Measurements from ENCODE around the gene RAB5A.
"Not testable (repeated sequence)": the region's sequence is repeated elsewhere in the genome, so short reads cannot be mapped to it uniquely, and the experiment has no call there.

RAB5A gene

GRCh38 chr3:19946832-19947548 lies at the start of gene RAB5A:
TSS of gene RAB5A (plus strand) at chr3:19947097. CDS start at chr3:19950899, 3,802 bp downstream.
- peak; percentile 97 for DNase-seq (ENCODE audit: low spot score)

- no peak for DNase-seq (ENCODE audit: low spot score)
Measured at GRCh38 chr3:19898721-19899120, 48.2 kb upstream of the RAB5A start.

- DNase-seq (ENCODE audit: low spot score) = no peak
Measured at GRCh38 chr3:19899264-19899663, 47.6 kb upstream of the RAB5A start.

GRCh38 chr3:19899833-19900232 lies 47.1 kb upstream of the RAB5A start:
- DNase-seq (ENCODE audit: low spot score) = not testable (repeated sequence)

GRCh38 chr3:19901337-19901736 lies 45.6 kb upstream of the RAB5A start:
- DNase-seq (ENCODE audit: low spot score) = no peak

- DNase-seq (ENCODE audit: low spot score) = no peak
Measured at GRCh38 chr3:19901918-19902317, 45.0 kb upstream of the RAB5A start.

GRCh38 chr3:19903649-19904048 lies 43.2 kb upstream of the RAB5A start:
- no peak for DNase-seq (ENCODE audit: low spot score)

GRCh38 chr3:19907523-19907922 lies 39.4 kb upstream of the RAB5A start:
- no peak for DNase-seq (ENCODE audit: low spot score)

- DNase-seq (ENCODE audit: low spot score) = no peak
Measured at GRCh38 chr3:19911452-19911851, 35.4 kb upstream of the RAB5A start.

GRCh38 chr3:19917167-19917566 lies 29.7 kb upstream of the RAB5A start:
- DNase-seq (ENCODE audit: low spot score) = no peak

- no peak for DNase-seq (ENCODE audit: low spot score)
Measured at GRCh38 chr3:19920401-19921080, 26.4 kb upstream of the RAB5A start.

- peak; percentile 5 for DNase-seq (ENCODE audit: low spot score)
Measured at GRCh38 chr3:19931180-19931692, 15.7 kb upstream of the RAB5A start.

- no peak for DNase-seq (ENCODE audit: low spot score)
Measured at GRCh38 chr3:19931767-19932188, 15.1 kb upstream of the RAB5A start.

- no peak for DNase-seq (ENCODE audit: low spot score)
Measured at GRCh38 chr3:19932422-19932821, 14.5 kb upstream of the RAB5A start.

GRCh38 chr3:19934098-19934566 lies 12.8 kb upstream of the RAB5A start, which contains the start of gene EFHB:
TSS of gene EFHB (minus strand) at chr3:19934217. CDS start at chr3:19934018, 199 bp downstream.
- no peak for DNase-seq (ENCODE audit: low spot score)

GRCh38 chr3:19937459-19938294 lies 9.2 kb upstream of the RAB5A start:
- no peak for DNase-seq (ENCODE audit: low spot score)

GRCh38 chr3:19938295-19938627 lies 8.6 kb upstream of the RAB5A start:
- DNase-seq (ENCODE audit: low spot score) = no peak

- DNase-seq (ENCODE audit: low spot score) = no peak
Measured at GRCh38 chr3:19940643-19941042, 6.3 kb upstream of the RAB5A start.

GRCh38 chr3:19945534-19945933 lies 1.4 kb upstream of the RAB5A start:
- no peak for DNase-seq (ENCODE audit: low spot score)

- DNase-seq (ENCODE audit: low spot score) = no peak
Measured at GRCh38 chr3:19945969-19946831, 697 bp upstream of the RAB5A start.

GRCh38 chr3:19947549-19948225 lies 790 bp downstream of the RAB5A start:
- DNase-seq (ENCODE audit: low spot score) = peak; percentile 34
